ENCODE results near the gene PPP1R15A.
"Not testable (repeated sequence)": the region's sequence is repeated elsewhere in the genome, so short reads cannot be mapped to it uniquely, and the experiment has no call there.

PPP1R15A gene

DNA sequence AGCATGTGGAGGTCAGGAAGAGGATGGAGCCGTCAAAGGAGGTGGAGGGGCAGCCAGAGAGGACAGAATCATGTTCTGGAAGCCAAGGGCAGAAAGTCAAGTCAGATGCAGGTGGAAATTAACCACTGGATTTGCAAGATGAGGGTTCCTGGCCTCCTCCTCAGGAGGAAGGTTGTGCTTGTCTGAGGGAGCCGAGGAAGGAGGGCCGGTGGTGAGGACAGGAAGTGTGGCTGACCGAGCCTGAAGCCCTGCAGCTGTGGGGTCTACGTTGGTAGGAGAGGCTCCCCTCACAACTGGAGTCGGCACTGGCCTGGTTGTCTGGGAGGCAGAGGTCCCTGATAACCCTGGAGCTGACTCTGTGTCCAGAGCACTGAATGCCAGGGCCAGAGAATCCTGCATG is 45.9 kb downstream of the PPP1R15A start:
- DNase-seq = no peak

DNA sequence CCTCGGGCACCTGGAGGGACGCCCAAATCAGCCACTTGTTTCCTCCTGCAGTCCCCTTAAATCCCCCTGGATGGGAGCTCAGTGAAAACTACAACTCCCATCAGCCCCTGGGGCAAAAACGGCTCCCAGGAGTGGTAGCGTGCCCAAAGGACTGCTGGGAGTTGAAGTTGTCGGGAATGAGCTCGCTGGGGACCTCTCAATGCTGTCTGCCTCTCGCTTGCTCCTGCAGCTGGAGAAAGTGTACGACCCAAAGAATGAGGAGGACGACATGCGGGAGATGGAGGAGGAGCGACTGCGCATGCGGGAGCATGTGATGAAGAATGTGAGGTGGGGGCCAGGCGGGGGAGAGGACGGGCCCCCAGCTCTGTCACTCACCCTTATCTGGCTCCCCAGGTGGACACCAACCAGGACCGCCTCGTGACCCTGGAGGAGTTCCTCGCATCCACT is 46.6 kb downstream of the PPP1R15A start:
- DNase-seq = no peak

DNA sequence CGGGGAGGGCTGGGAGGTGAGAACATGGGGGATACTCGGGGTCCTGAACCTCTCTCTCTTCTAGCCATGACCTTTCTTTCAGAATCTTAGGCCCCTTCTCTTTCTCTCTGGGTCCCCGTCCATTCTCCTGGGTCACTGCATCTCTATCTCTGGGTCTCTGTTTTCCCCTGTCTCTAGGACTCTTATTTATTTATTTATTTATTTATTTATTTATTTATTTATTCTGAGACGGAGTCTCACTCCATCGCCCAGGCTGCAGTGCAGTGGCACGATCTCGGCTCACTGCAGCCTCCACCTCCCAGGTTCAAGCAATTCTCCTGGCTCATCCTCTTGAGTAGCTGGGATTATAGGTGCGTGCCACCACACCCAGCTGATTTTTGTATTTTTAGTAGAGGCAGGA is 47.0 kb downstream of the PPP1R15A start:
- DNase-seq = not testable (repeated sequence)

DNA sequence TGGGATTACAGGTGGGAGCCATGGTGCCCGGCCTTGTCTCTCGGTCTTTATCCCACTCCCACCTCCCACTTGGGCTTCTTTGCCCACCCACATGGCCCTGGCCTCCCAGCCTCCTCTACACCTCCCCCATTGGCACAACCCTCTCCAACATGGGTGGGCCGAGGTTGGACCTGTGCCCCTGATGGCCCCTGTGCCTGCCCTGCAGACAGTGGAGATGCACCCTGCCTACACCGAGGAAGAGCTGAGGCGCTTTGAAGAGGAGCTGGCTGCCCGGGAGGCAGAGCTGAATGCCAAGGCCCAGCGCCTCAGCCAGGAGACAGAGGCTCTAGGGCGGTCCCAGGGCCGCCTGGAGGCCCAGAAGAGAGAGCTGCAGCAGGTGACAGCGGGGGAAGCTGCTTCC is 48.7 kb downstream of the PPP1R15A start:
- no peak for DNase-seq

DNA sequence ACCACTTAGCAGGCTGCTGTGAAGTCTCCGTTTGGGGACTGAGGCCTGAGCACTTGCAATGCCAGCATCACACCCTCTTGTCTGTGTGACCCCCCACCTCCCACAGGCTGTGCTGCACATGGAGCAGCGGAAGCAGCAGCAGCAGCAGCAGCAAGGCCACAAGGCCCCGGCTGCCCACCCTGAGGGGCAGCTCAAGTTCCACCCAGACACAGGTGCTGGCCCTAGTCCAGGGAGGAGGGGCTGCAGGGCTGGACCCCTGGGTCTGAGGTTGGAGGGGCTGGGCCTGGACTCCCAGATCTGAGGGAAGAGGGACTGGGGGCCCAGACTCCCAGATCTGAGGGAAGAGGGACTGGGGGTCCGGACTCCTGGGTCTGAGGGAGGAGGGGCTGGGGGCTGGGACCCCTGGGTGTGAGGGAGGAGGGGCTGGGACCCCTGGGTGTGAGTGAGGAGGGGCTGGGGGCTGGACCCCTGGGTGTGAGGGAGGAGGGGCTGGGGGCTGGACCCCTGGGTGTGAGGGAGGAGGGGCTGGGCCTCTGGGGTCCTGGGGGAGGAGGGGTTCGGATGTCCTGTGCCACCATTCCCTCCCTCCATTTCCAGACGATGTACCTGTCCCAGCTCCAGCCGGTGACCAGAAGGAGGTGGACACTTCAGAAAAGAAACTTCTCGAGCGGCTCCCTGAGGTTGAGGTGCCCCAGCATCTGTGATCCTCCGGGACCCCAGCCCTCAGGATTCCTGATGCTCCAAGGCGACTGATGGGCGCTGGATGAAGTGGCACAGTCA is 49.7 kb downstream of the PPP1R15A start:
- DNase-seq = no peak

DNA sequence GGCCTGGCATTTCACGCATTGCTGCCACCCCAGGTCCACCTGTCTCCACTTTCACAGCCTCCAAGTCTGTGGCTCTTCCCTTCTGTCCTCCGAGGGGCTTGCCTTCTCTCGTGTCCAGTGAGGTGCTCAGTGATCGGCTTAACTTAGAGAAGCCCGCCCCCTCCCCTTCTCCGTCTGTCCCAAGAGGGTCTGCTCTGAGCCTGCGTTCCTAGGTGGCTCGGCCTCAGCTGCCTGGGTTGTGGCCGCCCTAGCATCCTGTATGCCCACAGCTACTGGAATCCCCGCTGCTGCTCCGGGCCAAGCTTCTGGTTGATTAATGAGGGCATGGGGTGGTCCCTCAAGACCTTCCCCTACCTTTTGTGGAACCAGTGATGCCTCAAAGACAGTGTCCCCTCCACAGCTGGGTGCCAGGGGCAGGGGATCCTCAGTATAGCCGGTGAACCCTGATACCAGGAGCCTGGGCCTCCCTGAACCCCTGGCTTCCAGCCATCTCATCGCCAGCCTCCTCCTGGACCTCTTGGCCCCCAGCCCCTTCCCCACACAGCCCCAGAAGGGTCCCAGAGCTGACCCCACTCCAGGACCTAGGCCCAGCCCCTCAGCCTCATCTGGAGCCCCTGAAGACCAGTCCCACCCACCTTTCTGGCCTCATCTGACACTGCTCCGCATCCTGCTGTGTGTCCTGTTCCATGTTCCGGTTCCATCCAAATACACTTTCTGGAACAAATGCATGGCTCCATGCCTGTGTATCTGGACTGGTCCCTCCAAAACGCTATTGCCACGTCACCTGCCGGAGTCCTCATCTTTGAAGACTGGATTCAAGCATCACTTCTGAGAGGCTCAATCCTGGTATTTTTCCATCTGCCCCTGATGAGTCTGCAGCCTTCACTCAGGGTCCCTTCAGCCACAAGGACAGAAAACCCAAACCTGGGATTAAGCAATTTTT is 50.6 kb downstream of the PPP1R15A start:
- no peak for DNase-seq

DNA sequence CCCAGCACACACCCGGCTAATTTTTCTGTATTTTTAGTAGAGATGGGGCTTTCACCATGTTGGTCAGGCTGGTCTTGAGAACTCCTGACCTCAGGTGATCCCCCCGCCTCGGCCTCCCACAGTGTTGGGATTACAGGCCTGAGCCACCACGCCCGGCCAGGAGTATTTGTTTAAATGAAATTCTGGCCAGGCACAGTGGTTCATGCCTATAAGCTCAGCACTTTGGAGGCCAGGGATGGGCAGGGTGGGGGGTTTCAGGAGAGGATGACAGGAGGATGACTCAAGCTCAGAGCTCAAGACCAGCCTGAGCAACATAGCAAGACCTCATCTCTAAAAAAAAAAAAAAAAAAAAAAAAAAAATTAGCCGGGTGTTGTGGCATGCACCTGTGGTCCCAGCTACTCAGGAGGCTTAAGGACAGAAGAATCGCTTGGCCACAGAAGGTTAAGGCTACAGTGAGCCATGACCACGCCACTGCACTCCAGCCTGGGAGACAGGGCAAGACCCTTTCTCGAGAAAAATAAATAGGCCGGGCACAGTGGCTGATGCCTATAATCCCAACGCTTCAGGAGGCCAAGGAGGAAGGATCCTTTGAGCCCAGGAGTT is 53.1 kb downstream of the PPP1R15A start:
- DNase-seq = no peak
